Measurements from ENCODE around the gene RMI2.

DNA sequence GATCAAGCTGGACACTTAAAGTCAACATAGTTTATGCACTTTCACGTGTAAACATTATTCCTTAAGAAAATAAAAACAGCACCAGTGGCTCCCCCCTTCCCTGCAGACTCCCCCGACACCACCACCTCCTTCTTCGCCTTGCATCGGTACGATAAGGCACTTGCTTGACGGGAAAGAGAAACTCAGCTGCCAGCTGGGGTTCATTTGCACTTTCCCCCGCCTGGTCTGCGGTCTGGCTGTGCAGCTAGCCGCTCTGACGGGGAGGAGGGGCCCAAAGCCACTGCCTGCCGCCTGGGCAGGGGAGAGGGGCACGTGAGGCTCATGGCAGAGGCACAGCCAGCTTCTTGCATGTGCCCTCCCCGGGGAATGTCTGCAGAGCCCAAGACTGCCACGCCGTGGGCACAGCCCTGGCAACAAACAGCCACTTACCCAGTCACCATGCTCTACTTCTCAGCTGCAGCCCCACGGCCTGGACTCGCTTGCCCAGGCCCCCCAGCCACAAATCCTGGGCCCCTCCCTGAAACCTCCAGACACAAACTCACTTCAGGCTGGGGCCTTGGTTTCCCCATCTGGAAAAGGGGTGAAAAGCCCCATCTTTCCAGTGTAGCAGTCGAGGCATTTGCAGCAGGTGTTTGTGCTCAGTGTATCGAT is 47.6 kb upstream of the RMI2 start:
- TF ChIP-seq, protein P1, sequence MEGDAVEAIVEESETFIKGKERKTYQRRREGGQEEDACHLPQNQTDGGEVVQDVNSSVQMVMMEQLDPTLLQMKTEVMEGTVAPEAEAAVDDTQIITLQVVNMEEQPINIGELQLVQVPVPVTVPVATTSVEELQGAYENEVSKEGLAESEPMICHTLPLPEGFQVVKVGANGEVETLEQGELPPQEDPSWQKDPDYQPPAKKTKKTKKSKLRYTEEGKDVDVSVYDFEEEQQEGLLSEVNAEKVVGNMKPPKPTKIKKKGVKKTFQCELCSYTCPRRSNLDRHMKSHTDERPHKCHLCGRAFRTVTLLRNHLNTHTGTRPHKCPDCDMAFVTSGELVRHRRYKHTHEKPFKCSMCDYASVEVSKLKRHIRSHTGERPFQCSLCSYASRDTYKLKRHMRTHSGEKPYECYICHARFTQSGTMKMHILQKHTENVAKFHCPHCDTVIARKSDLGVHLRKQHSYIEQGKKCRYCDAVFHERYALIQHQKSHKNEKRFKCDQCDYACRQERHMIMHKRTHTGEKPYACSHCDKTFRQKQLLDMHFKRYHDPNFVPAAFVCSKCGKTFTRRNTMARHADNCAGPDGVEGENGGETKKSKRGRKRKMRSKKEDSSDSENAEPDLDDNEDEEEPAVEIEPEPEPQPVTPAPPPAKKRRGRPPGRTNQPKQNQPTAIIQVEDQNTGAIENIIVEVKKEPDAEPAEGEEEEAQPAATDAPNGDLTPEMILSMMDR (IDR thresholded peaks at IDR 0.05; ENCODE audit: insufficient read depth, low read length, poor library complexity, severe bottlenecking): no peak
- no peak for TF ChIP-seq EZH2phosphoT487 (conservative IDR thresholded peaks at IDR 0.05; ENCODE audit: low read length)

Measured in SU-DHL-6 (cell line).